ENCODE measurements around the gene VSIR. TPM values are rescaled to one million over a fixed set of nuclear protein-coding genes. Genes with fewer than 3 reads are reported as not detected.

The VSIR gene
- total RNA-seq, 2 donors from 2014 or later = 14.8 to 17.1 TPM

GRCh38 chr10:71784679-71785272 is 11.5 kb upstream of the VSIR start:
- Histone ChIP-seq H3K4me1 (no peaks in the 10 kb centered on the region), H3K27ac (no peak overlapping the region), H3K36me3 (replicated peaks in 1 of 2; ENCODE audit: insufficient read depth in 1 of 2, low read depth in 2 of 2) (no peaks in the 10 kb centered on the region), H3K4me3 (no peak overlapping the region), H3K27me3 (no peaks in the 10 kb centered on the region), H3K9me3 (no peaks in the 10 kb centered on the region)
- TF ChIP-seq CTCF (IDR thresholded peaks at IDR 0.05) = no peak
- TF ChIP-seq POLR2A (IDR thresholded peaks at IDR 0.05) = no peak
- no peak for DNase-seq
- WGBS, 2 donors = 81% methylated on average over 11 to 17 of the region's 18 CpGs
- ATAC-seq = no peak
- intact Hi-C loops (cut with DNase I) = loop anchor here (10.0 kb wide), 1 partner anchor 450 kb away; no protein-coding TSS in a partner anchor

GRCh38 chr10:71783917-71784678 is 10.8 kb upstream of the VSIR start:
- Histone ChIP-seq H3K27me3 (no peaks in the 10 kb centered on the region), H3K36me3 (replicated peaks in 1 of 2; ENCODE audit: insufficient read depth in 1 of 2, low read depth in 2 of 2) (no peaks in the 10 kb centered on the region), H3K4me3 (no peak overlapping the region), H3K9me3 (no peaks in the 10 kb centered on the region), H3K4me1 (no peaks in the 10 kb centered on the region), H3K27ac (no peak overlapping the region)
- ATAC-seq = no peak
- intact Hi-C loops (cut with DNase I) = loop anchor here (10.0 kb wide), 1 partner anchor 449 kb away; no protein-coding TSS in a partner anchor
- TF ChIP-seq CTCF (IDR thresholded peaks at IDR 0.05) (no peak), POLR2A (IDR thresholded peaks at IDR 0.05) (no peak)
- no peak for DNase-seq
- 67 to 81% methylated on average over 11 to 17 of the region's 17 CpGs for WGBS, 2 donors

- intact Hi-C loops (cut with DNase I) = loop anchor here (10.0 kb wide), 1 partner anchor 448 kb away; no protein-coding TSS in a partner anchor
These were observed 9.7 kb upstream of the VSIR start for GRCh38 chr10:71782917-71783490.

GRCh38 chr10:71782221-71782916 is 9.0 kb upstream of the VSIR start:
- TF ChIP-seq CTCF (IDR thresholded peaks at IDR 0.05) (no peak), POLR2A (IDR thresholded peaks at IDR 0.05) (no peak)
- Histone ChIP-seq H3K9me3 (no peaks in the 10 kb centered on the region), H3K36me3 (replicated peaks in 1 of 2; ENCODE audit: insufficient read depth in 1 of 2, low read depth in 2 of 2) (no peaks in the 10 kb centered on the region), H3K4me1 (no peaks in the 10 kb centered on the region), H3K27me3 (no peaks in the 10 kb centered on the region), H3K27ac (no peak overlapping the region), H3K4me3 (no peak overlapping the region)
- DNase-seq = no peak
- WGBS, 2 donors = 60 to 67% methylated on average over 5 to 6 of the region's 6 CpGs
- intact Hi-C loops (cut with DNase I) = loop anchor here (10.0 kb wide), 1 partner anchor 448 kb away; no protein-coding TSS in a partner anchor
- ATAC-seq = no peak

More at GRCh38 chr10:71782917-71783490, 9.7 kb upstream of the VSIR start:
- 51 to 63% methylated on average over 6 to 7 of the region's 7 CpGs for WGBS, 2 donors
- no peaks in the 10 kb centered on the region for H3K9me3 ChIP-seq
- ATAC-seq (no peak), DNase-seq (no peak)
- no peaks in the 10 kb centered on the region for H3K27me3 ChIP-seq
- H3K4me1 ChIP-seq = no peaks in the 10 kb centered on the region
- TF ChIP-seq POLR2A (IDR thresholded peaks at IDR 0.05) (no peak), CTCF (IDR thresholded peaks at IDR 0.05) (no peak)
- H3K4me3 ChIP-seq = no peak overlapping the region
- no peaks in the 10 kb centered on the region for H3K36me3 ChIP-seq (replicated peaks in 1 of 2; ENCODE audit: insufficient read depth in 1 of 2, low read depth in 2 of 2)
- H3K27ac ChIP-seq = no peak overlapping the region
